K562 (cell line): ENCODE data around the gene PPP1R10. TPM values are rescaled to one million over a fixed set of nuclear protein-coding genes. Genes with fewer than 3 reads are reported as not detected.
A peak's percentile ranks its signal among the peaks of the same experiment; 100 is the strongest.

ENCODE experiments used
- BDP1 ChIP-seq: IDR thresholded peaks from 3 replicates; pipeline ENCODE4 v1.6.1; 2011; ENCODE audit not compliant: insufficient read length, insufficient read depth
- GABPB1 ChIP-seq: sonication (generic); formaldehyde crosslinking; IDR thresholded peaks from 2 replicates; pipeline ENCODE4 v1.8.0; 2022; ENCODE audit warnings: mild to moderate bottlenecking, missing genetic modification reagents
- HNRNPUL1 ChIP-seq: fragments of 200-400 bp; formaldehyde crosslinking; IDR thresholded peaks from 2 replicates; pipeline ENCODE4 v1.6.1; 2017; ENCODE audit warnings: low read length
- KAT7 ChIP-seq: sonication (generic); formaldehyde crosslinking; IDR thresholded peaks from 2 replicates; pipeline ENCODE4 v1.8.0; 2022; ENCODE audit warnings: missing genetic modification reagents, mild to moderate bottlenecking, borderline replicate concordance
- KLF6 ChIP-seq: fragments of 250-450 bp; sonication (Bioruptor Pico); IDR thresholded peaks from 2 replicates; pipeline ENCODE4 v1.4.0; 2020; ENCODE audit warnings: mild to moderate bottlenecking, moderate library complexity, borderline replicate concordance
- LCOR ChIP-seq: sonication (generic); formaldehyde crosslinking; IDR thresholded peaks from 2 replicates; pipeline ENCODE4 v1.8.0; 2022; ENCODE audit warnings: mild to moderate bottlenecking, missing genetic modification reagents
- PCBP2 ChIP-seq: fragments of 200-400 bp; formaldehyde crosslinking; IDR thresholded peaks from 2 replicates; pipeline ENCODE4 v1.6.1; 2018; ENCODE audit warnings: low read length, low read depth, mild to moderate bottlenecking, moderate library complexity; ENCODE audit not compliant: poor library complexity, severe bottlenecking
- SMARCE1 ChIP-seq: fragments of 450-650 bp; IDR thresholded peaks from 2 replicates; pipeline ENCODE4 v1.7.1; 2016; ENCODE audit warnings: mild to moderate bottlenecking
- SRSF3 ChIP-seq: fragments of 200-400 bp; formaldehyde crosslinking; IDR thresholded peaks from 2 replicates; pipeline ENCODE4 v1.6.1; 2016; ENCODE audit warnings: mild to moderate bottlenecking, low read length, moderate library complexity; ENCODE audit not compliant: insufficient read depth
- TAF1 ChIP-seq: IDR thresholded peaks from 2 replicates; pipeline ENCODE4 v1.6.1; 2011; ENCODE audit warnings: mild to moderate bottlenecking, low read length, moderate library complexity; ENCODE audit not compliant: insufficient read depth, control insufficient read depth, severe bottlenecking; ENCODE audit errors: extremely low read depth
- TCF3 ChIP-seq: sonication (generic); formaldehyde crosslinking; IDR thresholded peaks from 2 replicates; pipeline ENCODE4 v1.4.0; 2020; ENCODE audit warnings: mild to moderate bottlenecking, missing genetic modification reagents
- ZNF436 ChIP-seq: fragments of 250-450, 450-650 bp; sonication (Bioruptor Pico); formaldehyde crosslinking; IDR thresholded peaks from 2 replicates; pipeline ENCODE4 v1.7.0; 2020; ENCODE audit warnings: mild to moderate bottlenecking
- polyA plus RNA-seq, 8 experiments: library from polyadenylated mRNA; depleted of rRNA in 4 of 8; stranded (reverse) in 5 of 8; unstranded in 3 of 8; fragments of >200 nt; fragmentation: Nextera tagmentation in 2 of 8; fragmentation: Illumina TruSeq in 1 of 8; extraction: Ambion mirVana in 2 of 8; extraction: Trizol in 1 of 8; gene quantifications; 2 replicates each; pipeline versions ENCODE4 v1.2.1 to v1.2.3, GENCODE V29; 2011 to 2014; ENCODE audit warnings: inconsistent platforms in 1 of 8, missing spikeins in 1 of 8
- total RNA-seq, 7 experiments: library from RNA; depleted of rRNA in 6 of 7; stranded (reverse); fragments of >200 nt in 6 of 7; fragmentation: Illumina TruSeq in 2 of 7; extraction: Trizol in 2 of 7; gene quantifications; 2 replicates each; pipeline versions ENCODE4 v1.2.1 to v1.2.3, GENCODE V29; 2011 to 2021; ENCODE audit warnings: low replicate concordance in 1 of 7
- TF ChIP-seq, protein P1 (sequence below), 2 experiments: fragments of 450-650 bp in 1 of 2; IDR thresholded peaks; 2 replicates each; pipeline ENCODE4 v1.6.1; 2011 to 2017; ENCODE audit warnings: low read depth in 2 of 2, antibody characterized with exemption in 1 of 2, borderline replicate concordance in 1 of 2, low read length in 1 of 2, mild to moderate bottlenecking in 1 of 2, mixed read lengths in 1 of 2; ENCODE audit not compliant: control insufficient read depth in 1 of 2
- TF ChIP-seq, protein P2 (sequence below): sonication (generic); formaldehyde crosslinking; IDR thresholded peaks from 2 replicates; pipeline ENCODE4 v1.8.1; 2023; ENCODE audit warnings: mild to moderate bottlenecking, missing genetic modification reagents
- TF ChIP-seq, protein P3 (sequence below): sonication (generic); formaldehyde crosslinking; IDR thresholded peaks from 2 replicates; pipeline ENCODE4 v1.8.0; 2023; ENCODE audit warnings: mild to moderate bottlenecking, missing genetic modification reagents

The PPP1R10 gene
- total and polyA plus RNA-seq, 9 of the 15 experiments (the other 6 are each of a cell fraction or from before 2014, with no cell fraction given) = 14.1 to 65.5 (median 32.6) TPM

DNA sequence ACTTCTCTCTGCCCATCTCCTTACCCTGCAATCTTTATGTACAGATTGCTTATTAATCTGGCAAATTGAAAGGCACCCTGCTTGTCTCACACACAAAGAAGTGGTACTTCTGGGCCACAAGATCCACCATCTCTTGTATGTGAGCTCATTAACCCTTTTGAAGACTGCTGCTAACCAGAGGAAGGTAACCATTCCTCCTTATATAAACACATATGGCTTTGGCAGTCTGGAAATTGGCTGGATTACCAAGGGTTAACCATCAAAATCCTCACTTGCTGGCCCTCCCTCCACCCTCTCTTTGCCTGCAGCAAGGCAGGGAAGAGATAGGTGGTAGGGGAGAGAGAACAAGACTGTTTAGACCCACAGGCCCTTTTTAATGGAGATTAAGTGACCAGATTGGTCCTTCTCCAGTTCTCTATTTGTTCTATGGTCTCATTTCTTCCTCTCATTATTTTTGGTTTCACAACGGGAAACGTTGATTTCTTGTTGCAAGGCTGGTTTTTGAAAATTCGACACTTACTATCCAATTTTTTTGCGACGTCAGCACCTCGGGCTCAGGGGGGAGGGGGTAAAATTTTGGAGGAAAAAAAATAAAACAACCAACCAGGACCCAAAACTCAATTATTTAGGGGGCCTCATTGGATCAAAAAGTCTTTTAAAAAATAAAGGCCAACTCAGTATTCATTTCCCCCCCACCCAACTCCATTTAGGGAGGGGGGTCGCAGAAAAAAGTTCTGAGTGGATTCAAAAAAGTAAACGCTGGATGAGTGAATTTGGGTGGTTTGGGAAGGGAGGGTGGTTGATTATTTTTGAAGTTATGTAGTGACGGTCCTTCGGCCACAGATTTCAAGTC is 859 bp downstream of the PPP1R10 start (continued):
- TF ChIP-seq, protein P1, sequence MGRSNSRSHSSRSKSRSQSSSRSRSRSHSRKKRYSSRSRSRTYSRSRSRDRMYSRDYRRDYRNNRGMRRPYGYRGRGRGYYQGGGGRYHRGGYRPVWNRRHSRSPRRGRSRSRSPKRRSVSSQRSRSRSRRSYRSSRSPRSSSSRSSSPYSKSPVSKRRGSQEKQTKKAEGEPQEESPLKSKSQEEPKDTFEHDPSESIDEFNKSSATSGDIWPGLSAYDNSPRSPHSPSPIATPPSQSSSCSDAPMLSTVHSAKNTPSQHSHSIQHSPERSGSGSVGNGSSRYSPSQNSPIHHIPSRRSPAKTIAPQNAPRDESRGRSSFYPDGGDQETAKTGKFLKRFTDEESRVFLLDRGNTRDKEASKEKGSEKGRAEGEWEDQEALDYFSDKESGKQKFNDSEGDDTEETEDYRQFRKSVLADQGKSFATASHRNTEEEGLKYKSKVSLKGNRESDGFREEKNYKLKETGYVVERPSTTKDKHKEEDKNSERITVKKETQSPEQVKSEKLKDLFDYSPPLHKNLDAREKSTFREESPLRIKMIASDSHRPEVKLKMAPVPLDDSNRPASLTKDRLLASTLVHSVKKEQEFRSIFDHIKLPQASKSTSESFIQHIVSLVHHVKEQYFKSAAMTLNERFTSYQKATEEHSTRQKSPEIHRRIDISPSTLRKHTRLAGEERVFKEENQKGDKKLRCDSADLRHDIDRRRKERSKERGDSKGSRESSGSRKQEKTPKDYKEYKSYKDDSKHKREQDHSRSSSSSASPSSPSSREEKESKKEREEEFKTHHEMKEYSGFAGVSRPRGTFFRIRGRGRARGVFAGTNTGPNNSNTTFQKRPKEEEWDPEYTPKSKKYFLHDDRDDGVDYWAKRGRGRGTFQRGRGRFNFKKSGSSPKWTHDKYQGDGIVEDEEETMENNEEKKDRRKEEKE (IDR thresholded peaks at IDR 0.05; ENCODE audit: borderline replicate concordance in 1 of 2, control insufficient read depth in 1 of 2, low read depth in 2 of 2, low read length in 1 of 2) = peak in 1 of 2 experiments; percentile 65; a peak in 2 of 4 replicates
- TF ChIP-seq TCF3 (CRISPR knock-in tag) (no peak; the same call in 1 of the 2 replicates), HNRNPUL1 (peak; percentile 86), GABPB1 (CRISPR knock-in tag) (no peak; the same call in 1 of the 2 replicates), SMARCE1 (no peak), KAT7 (CRISPR knock-in tag) (0 out of 2 replicates have a peak, but pooled peaks have one; percentile 87), KLF6 (peak; percentile 58; the same call in 1 of the 2 replicates), BDP1 (no peak), TAF1 (peak; percentile 33), ZNF436 (CRISPR knock-in tag) (peak; percentile 59; the same call in 1 of the 2 replicates), SRSF3 (no peak), PCBP2 (peak; percentile 55), LCOR (CRISPR knock-in tag) (peak; percentile 85; the same call in 1 of the 2 replicates)
- TF ChIP-seq, protein P2, sequence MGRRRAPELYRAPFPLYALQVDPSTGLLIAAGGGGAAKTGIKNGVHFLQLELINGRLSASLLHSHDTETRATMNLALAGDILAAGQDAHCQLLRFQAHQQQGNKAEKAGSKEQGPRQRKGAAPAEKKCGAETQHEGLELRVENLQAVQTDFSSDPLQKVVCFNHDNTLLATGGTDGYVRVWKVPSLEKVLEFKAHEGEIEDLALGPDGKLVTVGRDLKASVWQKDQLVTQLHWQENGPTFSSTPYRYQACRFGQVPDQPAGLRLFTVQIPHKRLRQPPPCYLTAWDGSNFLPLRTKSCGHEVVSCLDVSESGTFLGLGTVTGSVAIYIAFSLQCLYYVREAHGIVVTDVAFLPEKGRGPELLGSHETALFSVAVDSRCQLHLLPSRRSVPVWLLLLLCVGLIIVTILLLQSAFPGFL (CRISPR knock-in tag) = no peak; the same call in 1 of the 2 replicates
- TF ChIP-seq, protein P3, sequence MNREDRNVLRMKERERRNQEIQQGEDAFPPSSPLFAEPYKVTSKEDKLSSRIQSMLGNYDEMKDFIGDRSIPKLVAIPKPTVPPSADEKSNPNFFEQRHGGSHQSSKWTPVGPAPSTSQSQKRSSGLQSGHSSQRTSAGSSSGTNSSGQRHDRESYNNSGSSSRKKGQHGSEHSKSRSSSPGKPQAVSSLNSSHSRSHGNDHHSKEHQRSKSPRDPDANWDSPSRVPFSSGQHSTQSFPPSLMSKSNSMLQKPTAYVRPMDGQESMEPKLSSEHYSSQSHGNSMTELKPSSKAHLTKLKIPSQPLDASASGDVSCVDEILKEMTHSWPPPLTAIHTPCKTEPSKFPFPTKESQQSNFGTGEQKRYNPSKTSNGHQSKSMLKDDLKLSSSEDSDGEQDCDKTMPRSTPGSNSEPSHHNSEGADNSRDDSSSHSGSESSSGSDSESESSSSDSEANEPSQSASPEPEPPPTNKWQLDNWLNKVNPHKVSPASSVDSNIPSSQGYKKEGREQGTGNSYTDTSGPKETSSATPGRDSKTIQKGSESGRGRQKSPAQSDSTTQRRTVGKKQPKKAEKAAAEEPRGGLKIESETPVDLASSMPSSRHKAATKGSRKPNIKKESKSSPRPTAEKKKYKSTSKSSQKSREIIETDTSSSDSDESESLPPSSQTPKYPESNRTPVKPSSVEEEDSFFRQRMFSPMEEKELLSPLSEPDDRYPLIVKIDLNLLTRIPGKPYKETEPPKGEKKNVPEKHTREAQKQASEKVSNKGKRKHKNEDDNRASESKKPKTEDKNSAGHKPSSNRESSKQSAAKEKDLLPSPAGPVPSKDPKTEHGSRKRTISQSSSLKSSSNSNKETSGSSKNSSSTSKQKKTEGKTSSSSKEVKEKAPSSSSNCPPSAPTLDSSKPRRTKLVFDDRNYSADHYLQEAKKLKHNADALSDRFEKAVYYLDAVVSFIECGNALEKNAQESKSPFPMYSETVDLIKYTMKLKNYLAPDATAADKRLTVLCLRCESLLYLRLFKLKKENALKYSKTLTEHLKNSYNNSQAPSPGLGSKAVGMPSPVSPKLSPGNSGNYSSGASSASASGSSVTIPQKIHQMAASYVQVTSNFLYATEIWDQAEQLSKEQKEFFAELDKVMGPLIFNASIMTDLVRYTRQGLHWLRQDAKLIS (CRISPR knock-in tag) = peak; percentile 97; the same call in 1 of the 2 replicates
